SK-N-MC (cell line): ENCODE data around the gene SMARCD1.

ENCODE experiments used
- EZH2 ChIP-seq: fragments of 200-600 bp; sonication (generic); IDR thresholded peaks from one replicate; pipeline ENCODE4 v1.6.1; 2017; ENCODE audit warnings: antibody characterized with exemption
- POLR2AphosphoS5 ChIP-seq: IDR thresholded peaks from 2 replicates; pipeline ENCODE4 v1.6.1; 2012; ENCODE audit warnings: mild to moderate bottlenecking, low read depth, low read length, borderline replicate concordance

GRCh38 chr12:50060120-50060468 is 25.0 kb upstream of the SMARCD1 start:
- TF ChIP-seq POLR2AphosphoS5 (no peak), EZH2 (no peak)
